GM19351 (cell line): ENCODE results near the gene MRPL38.
"Not testable (repeated sequence)": the region's sequence is repeated elsewhere in the genome, so short reads cannot be mapped to it uniquely, and the experiment has no call there.

ENCODE experiments used
- ATAC-seq: cut with Tn5 transposase; IDR thresholded peaks from one replicate; pipeline ENCODE4 v1.9.1; 2021; ENCODE audit warnings: mild to moderate bottlenecking, moderate library complexity; ENCODE audit not compliant: unreplicated experiment

Gene MRPL38

DNA sequence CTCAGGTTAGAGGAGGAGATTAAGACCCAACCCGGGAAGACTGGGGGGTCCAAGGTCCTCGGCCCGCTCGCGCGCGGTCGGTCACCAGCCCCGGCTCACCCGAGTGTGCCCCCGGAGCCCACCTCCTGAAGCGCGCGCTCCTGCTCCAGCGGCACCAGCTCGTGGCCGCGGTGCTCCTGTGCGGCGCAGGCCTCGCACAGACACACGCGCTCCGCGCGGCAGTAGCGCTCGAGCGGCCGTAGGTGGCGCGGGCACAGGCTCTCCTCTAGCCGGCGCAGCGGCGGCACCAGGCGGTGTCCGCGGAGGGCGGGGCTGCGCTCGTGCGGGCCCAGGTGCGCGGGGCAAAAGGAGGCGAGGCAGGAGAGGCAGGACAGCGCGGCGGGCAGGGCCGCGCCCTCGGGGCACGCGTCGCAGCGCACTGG, 26.9 kb downstream of the MRPL38 start:
- ATAC-seq: peak; percentile 54

DNA sequence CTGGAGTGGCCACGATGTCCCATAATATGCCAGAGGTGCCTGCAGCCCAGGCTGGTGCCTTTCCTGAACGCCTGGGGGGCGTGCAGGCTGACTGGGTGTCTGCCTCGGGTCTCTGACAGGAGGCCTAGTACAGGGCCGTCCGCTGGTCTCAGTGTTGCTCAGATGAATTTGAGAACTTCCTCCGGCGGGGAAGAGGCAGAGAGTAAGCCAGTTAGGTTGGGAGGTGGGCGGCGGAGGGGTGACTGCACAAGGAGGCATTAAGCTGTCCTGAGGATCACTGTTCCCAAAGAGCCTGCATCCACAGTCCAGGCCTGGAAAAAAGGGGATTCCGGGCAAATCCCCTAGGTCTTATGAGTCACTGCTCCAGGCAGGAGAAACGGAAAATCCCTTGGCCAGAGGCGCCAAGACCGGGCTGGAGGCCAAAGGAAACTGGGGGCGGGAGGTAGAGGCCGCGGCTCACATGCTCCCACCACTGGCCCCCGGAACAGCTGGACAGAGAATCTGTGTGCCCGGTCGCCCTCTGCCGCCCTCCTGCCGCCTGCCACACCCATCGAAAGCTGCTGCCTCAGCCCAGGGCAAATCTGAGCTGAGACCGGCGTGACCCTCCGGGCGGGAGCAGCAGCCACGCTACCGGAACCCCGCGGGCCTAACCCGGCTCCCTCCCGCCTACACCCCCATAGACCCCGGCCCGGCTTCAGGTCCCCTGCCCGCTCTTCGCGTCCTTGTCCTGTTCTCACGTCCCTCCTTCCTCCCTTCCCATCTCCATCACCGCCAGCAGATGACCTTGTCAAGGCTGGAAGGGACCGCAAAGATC, 27.5 kb downstream of the MRPL38 start:
- no peak for ATAC-seq

DNA sequence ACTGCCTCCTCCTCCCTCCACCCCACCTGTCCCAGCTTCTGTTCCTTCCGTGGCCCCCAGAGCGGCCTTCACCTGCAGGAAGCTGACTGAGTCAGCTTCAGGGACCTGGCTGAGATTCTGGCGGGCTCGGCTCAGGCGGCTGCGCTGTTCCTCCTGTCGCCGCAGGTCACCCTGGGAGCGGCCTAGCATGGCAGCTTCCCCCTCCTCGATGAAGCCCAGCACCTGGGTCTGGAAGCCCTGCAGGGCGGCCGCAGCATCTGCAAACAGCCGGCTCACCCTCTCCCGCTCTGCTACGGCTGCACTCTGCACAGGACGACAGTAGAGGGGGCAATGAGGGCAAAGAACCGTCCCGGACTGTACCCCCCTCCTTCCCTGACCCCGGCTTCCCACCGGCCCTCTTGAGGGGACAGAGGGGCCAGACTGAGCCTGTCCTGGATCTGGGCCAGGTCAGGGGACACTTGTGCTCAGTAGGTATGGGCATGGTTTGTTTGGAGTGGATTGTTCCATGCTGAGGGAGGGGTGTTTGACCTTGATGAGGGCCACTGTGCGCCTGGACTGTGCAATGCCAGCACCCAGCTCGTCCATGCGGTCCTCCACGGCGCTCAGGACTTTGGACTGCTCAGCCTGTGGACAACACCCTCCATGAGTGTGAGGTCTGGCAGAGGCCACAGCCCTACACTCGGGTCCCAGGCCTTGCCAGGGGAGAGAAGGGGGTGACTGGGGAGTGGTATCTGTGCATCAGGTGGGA, 28.3 kb downstream of the MRPL38 start:
- ATAC-seq: peak; percentile 51

- no peak for ATAC-seq
These were observed 28.8 kb downstream of the MRPL38 start for GRCh38 chr17:75875940-75876189.

GRCh38 chr17:75875182-75875939, 29.3 kb downstream of the MRPL38 start:
- ATAC-seq: no peak

DNA sequence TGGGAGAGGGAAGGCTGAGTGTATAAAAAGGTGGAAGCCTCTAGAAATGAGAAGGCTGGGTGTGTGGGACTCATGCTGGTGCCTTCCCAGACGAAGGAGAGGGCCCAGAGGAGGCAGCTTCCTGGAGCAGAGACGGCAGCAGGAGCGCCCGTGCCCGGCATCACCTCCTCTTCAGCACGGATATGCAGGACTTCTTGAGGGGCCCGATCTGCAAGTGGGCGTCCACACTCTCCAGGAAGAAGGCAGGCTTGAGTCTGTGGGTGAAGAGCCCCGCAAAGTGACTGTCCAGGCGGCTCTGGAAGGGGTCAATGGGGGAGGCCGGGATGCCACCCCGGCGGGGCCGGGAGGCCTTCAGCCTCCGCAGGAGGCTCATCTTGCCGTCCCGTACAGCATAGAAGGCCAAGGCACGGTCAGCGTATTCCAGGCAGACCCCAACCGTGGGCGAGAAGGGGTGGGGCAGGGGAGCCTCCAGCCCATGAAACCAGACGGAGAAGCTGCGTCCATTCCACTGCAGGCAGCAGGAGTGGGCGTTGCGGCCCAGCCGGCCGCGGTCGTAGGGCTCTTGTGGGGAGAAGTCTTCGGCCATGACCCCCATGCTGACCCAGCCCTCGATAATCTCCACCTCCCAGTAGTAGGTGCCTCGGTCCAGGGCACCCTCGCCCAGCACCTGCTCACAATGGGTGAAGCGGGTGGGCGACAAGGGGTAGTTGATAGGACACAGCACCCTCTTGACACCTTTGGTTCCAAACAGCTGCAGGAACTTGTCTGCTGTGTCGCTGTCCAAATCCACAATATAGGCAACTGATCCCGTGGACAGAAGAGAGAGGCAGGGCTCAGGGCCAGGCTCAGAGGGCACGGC, 30.1 kb downstream of the MRPL38 start:
- ATAC-seq: no peak

GRCh38 chr17:75873587-75874322, 30.9 kb downstream of the MRPL38 start:
- no peak for ATAC-seq

DNA sequence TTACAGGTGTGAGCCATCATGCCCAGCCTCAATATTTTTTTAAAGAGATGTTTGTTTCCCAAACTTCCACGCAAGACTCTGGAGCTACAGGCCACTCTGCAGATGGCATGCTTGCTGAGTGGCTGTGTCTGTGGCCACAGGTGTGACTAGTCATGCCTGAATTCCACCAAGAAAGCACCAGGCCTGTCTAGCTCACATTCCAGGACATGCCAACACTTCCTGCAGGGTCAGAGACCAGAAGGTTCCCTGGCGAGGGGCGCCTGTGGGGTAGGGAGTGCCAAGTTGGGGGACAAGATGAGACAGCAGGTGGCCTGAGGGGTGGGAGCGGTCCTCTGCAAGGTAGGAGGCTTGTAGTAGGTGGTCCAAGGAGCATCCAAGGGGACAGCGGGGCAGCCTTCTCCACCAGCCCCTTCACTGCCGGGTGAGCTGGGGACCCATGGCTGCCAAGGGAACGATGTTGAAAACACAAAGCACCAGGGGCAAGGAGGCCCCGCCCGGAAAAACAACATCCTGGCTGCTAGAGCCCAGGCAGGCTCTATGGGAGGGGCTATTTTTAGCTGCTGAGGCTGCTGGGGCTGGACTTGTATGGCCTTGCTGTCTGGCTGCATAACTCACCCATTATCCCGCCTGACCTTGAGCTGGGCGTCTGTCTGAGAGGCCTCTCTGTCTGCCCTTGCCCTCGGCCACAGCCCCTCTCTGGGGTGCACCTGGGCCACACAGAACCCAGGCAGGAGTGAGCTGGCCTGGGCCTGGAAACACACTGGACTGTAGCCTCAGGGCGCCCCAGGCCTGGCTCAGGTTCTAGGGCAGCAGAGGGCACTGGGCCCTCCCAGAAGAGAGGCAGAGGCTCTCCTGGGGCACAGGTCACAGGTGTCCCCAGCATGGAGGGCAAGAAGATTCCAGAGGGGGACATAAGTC, 32.0 kb downstream of the MRPL38 start:
- no peak for ATAC-seq

DNA sequence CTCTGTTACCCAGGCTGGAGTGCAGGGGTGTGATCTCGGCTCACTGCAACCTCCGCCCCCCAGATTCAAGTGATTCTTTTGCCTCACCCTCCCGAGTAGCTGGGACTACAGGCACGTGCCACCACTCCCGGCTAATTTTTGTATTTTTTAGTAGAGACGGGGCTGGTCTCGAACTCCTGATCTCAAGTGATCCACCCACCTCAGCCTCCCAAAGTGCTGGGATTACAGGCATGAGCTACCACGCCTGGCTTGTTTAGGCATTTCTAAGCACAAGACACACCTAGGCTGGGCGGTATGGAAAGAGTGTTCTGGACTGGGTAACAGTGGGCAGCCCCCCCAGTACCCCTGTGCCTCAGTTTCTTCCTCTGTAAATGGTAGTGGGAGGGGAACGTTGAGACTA, 34.5 kb downstream of the MRPL38 start:
- ATAC-seq: not testable (repeated sequence)

GRCh38 chr17:75869282-75870141, 35.2 kb downstream of the MRPL38 start:
- no peak for ATAC-seq

GRCh38 chr17:75868730-75869281, 35.9 kb downstream of the MRPL38 start:
- ATAC-seq: not testable (repeated sequence)

DNA sequence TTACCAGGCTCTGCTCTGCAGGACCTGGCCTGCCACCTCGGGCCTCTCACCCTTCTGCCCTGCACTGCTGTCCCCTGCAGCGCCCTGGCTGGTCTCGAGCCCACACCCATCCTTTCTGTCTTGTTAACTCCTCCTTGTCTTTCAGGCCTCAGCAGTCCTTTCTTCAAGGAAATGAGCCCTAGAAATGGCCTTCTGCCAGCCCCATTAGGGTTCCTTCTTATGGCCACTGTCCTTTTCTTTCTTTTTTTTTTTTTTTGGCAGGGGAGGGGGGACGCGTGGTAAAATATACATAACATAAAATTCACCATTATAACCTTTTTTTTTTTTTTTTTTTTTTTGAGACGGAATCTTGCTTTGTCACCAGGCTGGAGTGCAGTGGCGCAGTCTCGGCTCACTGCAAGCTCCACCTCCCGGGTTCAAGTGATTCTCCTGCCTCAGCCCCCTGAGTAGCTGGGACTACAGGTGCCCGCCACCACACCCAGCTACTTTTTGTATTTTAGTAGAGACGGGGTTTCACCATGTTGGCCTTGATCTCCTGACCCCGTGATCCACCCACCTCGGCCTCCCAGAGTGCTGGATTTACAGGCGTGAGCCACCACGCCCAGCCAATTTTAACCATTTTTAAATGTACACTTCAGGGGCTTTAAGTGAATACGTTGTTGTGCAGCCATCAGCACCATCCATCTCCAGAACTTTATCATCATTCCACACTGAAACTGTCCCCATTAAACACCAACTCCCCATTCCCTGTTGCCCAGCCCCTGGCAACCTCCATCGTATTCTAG, 39.1 kb downstream of the MRPL38 start:
- ATAC-seq: not testable (repeated sequence)

- peak; percentile 31 for ATAC-seq
These were observed 39.8 kb downstream of the MRPL38 start for GRCh38 chr17:75864887-75865286.

GRCh38 chr17:75864448-75864871, 40.2 kb downstream of the MRPL38 start:
- ATAC-seq: peak; percentile 77

GRCh38 chr17:75861927-75862317, 42.8 kb downstream of the MRPL38 start:
- ATAC-seq: no peak

GRCh38 chr17:75859358-75859757, 45.3 kb downstream of the MRPL38 start:
- not testable (repeated sequence) for ATAC-seq
